ENCODE results near the gene RBM33.

RBM33 gene

DNA sequence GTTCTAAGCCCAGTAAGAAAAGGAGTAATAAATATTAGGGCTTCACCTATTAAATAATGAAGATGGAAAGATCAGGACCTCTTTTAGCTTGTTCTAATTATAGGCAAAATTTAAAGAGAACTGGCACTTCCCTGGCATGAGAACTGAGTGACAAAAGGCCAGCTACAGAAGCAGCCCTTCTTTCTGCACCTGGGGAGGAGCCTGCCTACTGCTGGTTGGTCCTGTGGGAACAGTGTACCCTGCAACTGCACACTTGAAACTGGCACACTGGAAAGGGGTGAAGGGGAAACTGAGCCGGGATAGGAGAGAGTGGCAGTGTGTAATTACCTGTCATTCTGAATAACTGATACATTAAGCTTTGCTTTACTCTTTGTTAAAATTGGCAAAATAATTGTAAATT lies 87.4 kb downstream of the RBM33 start:
- no peak for DNase-seq

DNA sequence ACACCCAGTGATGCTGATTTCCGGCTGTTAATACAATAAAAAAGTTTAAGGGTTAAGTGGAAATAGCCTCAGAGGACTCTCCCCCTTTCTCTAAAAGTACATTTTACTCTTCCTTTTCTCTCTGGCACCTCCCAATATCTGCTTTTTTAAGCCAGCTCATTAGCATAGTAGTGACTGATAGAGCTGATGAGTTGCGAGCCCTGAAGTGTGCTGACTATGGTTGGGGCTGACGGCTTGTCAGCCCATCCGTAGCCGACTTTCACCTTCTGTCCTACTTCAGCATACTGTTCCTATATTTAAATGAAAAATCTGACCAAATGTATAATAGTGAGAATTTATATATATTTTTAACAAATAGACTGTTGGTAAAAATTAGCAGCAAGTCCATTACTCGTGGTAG lies 87.8 kb downstream of the RBM33 start:
- no peak for DNase-seq

GRCh38 chr7:155733582-155734444 lies 89.4 kb downstream of the RBM33 start:
- DNase-seq: no peak

DNA sequence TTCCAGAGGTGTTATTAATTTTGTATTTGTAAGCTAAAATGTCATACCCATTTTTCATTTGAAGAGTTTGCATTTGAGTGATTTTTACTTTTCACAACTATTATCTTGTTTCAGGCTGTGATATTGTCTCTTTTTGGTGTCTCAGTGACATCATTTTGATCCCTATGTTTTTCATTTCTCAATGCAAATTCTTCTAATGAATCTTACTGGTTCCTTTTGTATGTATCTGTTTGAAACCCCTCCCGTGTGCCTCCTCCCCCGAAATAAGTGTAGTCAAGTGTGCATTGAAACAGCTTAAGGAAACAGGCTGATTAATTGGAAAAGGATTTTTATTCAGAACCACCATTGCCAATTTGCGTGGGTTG lies 90.0 kb downstream of the RBM33 start:
- no peak for DNase-seq

GRCh38 chr7:155735442-155736115 lies 91.1 kb downstream of the RBM33 start:
- DNase-seq: no peak

GRCh38 chr7:155737590-155737989 lies 93.1 kb downstream of the RBM33 start:
- no peak for DNase-seq

DNA sequence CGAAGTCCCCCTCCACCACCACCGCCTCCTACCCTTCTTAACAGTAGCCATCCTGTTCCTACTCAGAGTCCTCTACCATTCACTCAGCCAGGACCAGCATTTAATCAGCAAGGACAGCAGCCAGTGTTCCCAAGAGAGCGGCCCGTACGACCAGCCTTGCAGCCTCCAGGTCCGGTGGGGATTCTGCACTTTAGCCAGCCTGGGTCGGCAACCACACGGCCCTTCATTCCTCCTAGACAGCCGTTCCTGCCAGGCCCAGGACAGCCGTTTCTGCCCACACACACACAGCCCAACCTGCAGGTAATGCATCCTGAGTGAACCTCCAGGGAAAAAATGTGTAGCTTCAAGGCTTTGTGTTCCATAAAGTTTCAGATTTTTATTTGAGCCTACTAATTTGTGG lies 93.6 kb downstream of the RBM33 start:
- DNase-seq: no peak

DNA sequence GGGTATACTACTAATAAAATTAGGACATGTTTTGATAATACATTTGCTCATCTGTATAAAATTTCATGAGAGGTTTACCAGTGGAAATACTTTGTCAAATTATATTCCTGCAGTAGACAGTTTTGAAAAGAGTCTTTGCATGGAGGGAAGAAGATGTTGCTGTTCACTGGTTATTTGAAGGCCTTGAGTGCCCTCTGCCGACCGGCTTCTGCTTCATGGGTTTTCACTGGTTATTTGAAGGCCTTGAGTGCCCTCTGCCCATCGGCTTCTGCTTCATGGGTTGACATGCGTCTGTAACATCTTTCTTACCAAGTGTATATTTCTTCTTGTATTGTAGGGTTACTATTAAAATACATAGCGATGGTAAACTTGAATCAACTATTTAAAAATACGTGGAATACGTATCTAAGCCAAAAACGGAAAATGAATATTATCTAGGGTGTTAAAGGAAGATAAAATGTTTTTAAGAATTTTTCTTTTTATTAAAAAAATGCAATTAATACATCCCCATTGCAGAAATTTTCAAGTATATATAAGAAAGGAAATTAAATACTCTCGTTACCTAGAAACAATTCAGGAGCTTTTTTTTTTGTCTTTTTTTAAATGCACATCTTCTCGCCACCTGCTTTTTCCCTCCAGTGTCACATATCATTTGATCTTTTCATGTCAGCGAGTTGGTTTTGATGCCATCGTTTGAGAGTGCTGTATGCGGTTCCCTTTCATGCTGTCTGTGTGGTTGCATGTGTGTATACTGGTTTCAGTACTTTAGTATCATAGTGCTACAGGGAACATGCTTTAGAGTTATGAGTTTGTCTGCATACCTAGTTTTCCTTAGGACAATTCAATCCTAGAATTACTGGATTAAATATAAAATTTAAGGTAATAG lies 94.4 kb downstream of the RBM33 start:
- DNase-seq: no peak

DNA sequence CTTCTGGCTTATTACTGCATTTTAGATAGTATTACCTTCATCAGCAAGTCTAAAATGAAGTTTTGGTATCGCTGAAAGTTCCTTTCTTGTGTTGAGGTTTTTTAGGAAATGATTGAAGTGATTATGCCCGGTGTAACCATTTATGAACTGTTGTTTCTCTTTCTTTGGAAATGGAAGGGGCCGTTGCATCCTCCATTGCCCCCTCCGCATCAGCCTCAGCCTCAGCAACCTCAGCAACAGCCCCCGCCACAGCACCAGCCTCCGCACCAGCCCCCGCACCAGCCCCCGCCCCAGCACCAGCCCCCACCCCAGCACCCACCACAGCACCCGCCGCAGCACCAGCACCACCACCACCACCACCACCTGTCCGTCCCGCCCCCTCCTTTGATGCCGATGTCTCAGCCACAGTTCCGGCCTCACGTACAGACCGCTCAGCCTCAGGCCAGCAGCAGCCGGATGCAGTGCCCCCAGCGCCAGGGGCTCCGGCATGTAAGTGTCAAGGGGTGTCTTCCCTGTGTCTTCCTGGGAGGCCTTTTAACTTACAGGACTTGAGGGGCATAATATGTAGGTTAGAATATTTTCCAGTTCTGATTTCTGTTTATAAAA lies 95.2 kb downstream of the RBM33 start:
- DNase-seq: no peak

- DNase-seq: no peak
Measured at GRCh38 chr7:155741082-155741481, 96.6 kb downstream of the RBM33 start.

DNA sequence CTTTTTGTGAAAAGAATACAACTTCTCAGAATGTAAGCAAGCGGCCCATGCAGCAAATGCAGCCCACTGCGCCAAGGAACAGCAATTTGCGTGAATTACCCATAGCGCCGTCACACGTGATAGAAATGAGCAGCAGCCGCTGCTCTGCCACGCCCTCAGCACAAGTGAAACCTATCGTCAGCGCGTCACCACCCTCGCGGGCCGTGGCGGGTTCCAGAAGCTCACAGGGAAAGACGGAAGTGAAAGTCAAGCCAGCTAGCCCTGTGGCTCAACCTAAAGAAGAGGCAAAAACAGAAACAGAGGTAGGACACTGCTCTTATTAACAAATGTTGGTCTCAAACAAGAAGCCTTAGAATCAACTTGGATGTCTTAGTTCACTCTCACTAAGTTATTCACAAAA lies 97.3 kb downstream of the RBM33 start:
- no peak for DNase-seq

DNA sequence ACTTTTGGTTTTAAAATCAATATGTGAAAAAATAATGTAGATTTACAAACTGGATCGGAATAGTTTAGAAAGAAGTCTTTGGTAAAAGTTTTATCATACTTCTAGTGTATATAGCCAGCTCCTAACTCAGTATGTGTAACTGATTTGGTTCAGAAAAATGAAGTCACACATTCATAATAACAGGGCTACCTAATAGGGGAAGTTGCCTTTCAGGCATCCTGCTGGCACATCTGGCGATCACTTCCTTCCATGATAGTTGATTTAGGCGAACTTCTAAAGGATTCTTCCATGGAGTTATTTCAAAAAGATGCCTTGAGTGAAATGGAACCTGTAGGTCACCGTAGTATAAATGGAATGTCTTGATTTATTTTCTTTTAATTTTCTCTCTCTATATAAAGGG lies 98.7 kb downstream of the RBM33 start:
- DNase-seq: no peak

DNA sequence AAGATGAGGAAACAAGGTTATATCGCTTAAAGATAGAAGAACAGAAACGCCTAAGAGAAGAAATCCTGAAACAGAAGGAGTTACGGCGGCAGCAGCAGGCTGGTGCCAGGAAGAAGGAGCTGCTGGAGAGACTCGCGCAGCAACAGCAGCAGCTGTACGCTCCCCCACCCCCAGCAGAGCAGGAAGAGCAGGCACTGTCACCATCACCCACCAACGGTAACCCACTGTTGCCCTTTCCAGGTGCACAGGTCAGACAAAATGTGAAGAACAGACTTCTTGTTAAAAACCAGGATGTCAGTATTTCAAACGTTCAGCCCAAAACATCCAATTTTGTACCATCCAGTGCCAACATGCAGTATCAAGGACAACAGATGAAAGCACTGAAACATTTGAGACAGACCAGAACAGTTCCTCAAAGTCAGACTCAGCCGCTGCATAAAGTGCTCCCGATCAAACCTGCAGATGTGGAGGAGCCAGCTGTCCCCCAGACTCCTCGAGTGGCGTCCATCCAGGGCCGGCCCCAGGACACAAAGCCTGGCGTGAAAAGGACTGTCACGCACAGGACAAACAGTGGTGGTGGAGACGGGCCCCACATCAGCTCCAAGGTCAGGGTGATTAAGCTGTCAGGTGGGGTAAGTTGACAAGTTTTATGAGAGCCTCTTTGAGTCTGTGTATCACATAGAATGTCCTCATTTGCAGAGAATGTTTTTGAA lies 100.7 kb downstream of the RBM33 start:
- no peak for DNase-seq

DNA sequence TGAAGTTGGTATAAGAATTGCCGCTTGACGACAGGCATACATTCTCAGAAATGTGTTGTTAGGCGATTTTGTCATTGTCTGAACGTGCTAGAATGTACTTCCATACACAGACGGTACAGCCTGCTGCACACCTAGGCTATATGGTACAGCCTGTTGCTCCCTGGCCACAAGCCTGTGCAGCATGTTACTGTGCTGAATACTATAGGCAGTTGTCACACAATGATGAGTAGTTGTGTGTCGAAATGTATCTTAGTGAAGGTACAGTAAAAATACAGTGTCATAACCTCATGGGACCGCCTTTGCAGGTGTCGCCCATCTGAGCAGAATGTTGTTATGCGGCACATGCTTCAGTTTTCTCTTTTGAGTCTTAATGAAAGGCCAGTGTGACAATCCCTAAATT lies 101.3 kb downstream of the RBM33 start:
- DNase-seq: no peak

DNA sequence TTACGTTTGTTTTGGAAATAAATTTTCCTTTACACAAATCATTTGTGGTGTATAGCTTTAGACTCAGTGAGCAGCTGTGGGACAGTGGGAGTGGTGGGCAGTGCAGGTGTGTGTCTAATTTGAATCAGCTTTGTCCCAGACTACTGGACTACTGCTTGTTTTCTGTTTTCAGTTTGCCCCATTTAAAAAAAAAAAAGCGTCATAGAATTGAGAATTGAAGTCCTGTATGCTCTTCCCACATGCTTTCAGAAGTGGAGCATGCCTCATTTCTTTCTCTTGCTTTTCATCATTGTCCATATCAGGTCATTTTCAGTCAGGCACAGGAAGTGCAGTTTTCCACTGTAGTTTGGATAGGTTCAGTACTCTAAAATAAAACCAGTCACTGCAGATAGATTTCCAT lies 101.7 kb downstream of the RBM33 start:
- DNase-seq: no peak

DNA sequence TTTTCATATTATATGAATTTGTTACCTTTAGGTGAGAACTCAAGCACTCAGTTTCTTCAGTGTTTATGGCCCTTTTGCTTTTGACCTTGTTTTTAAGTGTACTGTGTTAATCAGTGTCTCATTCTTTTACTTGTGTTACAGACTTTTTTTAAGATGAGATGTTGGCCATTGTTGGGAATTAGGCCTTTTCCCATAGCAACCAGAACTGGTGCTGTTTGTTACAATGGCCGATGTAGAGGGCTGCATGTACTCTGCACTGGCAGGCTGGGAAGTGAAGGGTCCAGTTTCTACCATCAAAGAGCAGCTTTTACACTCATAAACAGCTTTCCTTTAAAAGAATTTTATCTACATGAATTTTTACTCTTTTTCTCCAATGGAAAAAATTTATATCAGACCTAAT lies 102.7 kb downstream of the RBM33 start:
- DNase-seq: no peak

DNA sequence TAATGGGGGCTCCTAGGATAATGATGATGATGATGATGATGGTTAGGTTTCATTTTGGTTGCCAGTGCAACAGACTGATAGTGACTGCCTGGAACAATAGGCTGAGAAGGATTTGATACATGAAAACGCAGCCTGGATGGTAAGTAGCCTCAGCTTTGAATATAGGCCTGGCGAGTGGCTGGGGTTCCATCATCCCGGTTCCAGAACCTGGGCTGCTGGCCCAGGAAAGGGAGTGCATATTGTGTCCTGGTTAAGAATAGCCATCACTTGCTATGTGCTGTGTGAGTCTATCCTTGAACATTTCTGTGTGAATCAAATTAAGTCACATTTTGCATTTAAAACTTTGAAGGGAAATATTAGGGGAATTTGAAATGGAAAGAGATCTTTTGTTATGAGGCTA lies 105.1 kb downstream of the RBM33 start:
- DNase-seq: no peak

- DNase-seq: no peak
Measured at GRCh38 chr7:155750255-155751125, 106.0 kb downstream of the RBM33 start.

DNA sequence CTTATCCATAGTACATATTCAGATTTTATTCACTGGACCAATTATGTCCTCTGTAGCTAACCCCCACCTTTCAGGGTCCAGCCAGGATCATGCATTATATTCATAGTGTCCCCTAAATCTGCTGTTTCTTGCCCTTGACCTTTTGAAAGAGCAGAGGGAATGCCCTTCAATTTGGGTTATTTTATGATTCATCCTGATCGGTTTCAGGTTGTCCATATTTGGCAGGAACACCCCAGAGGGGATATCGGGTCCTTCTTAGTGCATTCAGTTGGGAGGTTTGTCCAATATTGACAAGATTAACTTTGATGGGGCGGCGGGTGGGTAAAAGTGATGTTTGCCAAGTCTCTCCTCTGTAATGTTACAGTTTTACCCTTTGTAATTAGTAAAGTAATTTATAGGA lies 106.9 kb downstream of the RBM33 start:
- no peak for DNase-seq

- DNase-seq: no peak
Measured at GRCh38 chr7:155752756-155753445, 108.4 kb downstream of the RBM33 start.

GRCh38 chr7:155753446-155753965 lies 109.0 kb downstream of the RBM33 start:
- DNase-seq: no peak

All from SIG-M5 (cell line).